Measurements from ENCODE around the gene HLF.
A peak's percentile ranks its signal among the peaks of the same experiment; 100 is the strongest.

Gene HLF, protein sequence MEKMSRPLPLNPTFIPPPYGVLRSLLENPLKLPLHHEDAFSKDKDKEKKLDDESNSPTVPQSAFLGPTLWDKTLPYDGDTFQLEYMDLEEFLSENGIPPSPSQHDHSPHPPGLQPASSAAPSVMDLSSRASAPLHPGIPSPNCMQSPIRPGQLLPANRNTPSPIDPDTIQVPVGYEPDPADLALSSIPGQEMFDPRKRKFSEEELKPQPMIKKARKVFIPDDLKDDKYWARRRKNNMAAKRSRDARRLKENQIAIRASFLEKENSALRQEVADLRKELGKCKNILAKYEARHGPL

DNA sequence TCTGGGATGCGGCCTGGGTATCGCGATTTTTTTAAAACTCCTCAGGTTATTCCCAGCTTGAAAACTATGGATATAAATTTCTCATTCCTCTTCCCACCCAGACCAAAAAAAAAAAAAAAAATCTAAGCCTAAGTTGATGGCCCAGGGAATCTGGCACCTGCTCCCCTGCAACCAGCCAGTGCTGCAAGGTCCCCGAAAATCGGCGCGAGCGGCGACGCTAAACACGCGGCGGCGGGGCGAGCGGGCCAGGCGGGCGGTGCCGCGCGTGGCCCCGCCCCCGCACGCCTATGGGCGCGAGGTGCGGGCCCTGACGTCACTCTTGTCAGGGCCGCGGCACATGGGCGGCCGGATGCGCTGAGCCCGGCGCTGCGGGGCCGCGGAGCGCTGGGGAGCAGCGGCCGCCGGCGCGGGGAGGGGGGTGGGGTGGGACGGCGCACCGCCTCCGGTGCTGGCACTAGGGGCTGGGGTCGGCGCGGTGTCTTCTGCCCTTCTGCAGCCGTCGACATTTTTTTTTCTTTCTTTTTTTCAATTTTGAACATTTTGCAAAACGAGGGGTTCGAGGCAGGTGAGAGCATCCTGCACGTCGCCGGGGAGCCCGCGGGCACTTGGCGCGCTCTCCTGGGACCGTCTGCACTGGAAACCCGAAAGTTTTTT lies at the start of gene HLF:
Gene HLF, plus strand, starts transcription at position 316 of the 654 bp plus-strand sequence. CDS start 525 bp downstream, outside the sequence.
- DNase-seq = peak; percentile 19

DNA sequence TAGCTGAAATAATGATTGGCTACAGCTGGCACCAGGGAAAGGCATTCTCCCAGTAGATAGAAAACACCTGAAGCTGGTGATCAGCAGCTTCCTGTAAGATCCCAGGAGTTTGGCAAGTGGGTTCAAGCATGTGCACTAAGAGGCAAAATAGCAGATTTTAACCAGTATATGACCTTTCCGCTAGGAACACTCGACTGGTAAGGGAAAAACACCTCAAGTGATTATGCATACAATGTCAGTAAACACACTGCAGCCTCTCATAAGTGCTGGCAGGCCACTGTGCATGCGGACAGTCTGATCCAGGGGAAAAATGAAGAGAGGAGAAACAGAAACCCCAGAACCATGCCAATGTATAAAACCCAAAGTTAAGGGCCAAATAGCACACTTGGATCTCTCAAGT lies 49.0 kb upstream of the HLF start:
- no peak for DNase-seq

DNA sequence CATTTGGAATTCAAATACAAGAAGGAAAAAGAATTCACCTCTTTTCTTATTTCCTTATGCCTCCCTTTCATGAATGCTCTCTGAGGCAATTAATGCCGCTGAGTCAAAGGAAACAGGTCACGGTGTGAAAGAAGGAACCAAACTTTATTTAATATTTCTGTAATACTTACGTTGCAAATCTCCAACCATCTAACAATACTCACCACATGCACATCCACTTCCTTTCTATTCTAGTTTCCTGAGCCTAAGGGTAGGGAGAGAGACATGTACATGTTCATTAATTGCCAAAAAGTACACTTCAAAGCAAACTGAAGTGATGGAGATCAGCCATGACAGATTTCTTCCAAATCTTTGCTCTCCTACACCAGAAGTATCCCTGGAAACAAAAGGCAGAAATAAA lies 47.9 kb upstream of the HLF start:
- DNase-seq = no peak

DNA sequence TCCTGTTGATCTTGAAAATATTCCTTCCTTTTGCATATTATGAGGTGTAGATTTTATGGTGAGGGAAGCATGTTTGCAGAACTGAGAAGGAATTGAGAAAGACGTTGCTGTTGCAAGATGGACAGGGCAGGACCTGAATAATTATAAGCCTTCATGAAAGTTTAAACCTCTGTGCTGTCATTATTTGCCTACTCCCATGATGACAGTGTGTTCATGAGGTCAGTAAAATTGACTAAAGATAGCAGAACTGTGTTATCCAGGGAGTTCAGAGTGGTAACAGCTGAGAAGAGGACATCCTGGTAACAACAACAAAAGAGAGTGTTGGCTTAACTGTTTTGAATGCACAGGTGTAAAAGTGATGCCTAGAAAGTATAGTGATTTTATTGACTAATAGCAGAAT lies 45.3 kb upstream of the HLF start:
- DNase-seq = no peak

DNA sequence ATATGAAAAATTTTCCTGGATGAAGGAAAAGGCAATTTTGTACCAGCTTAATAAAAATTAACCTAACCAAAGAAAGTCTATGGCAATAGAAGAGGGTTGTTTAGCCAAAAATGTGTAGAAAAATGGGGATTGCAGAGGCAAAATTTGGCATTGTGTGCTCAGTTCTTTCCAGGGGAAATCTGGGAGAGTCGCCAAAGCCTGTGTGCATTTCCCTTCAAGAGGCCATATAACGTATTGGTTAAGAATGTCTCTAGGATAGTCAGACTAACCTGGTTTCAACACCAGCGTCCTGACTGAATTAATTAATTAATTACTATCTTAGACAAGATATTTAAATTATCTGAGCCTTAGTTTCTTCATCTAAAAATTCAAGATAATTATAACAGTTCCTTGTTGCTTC lies 44.8 kb upstream of the HLF start:
- DNase-seq = no peak

DNA sequence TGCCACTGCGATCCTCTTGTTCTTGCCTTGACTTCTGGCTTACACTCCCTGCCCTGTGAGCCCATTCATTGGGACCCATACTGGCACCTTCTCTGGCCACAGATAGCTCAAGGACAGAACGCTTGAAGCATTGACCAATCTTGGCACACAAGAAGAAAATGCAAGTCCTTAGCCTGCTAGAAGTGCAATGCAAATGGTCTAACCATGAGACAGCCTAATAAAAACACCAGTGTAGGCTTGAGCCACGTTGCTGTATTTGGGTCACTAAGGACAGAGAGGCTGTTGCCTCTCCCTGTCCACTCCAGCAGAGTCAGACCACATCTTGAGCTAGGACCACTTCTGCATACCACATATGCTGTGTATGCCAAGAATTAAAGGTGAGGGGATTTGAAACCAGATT lies 41.2 kb upstream of the HLF start:
- DNase-seq = no peak

DNA sequence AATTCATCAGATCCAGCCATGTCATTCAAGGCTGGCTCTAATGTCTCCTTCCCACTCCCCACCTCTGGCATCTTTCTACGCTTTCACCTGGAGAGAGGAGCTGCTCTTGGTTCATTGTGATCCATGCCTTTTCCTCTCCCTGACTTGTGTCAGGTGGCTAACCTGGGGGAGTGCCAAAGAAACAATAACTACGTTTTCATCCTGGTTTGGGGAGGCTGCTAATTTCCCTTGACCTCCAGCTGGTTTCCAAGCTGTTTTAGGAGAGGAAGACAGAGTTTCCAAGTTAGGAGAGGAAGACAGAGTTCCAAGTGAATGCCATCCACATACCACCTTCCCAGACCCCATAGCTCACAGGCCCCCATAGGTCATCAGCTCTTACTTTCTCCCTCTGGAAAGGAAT lies 40.0 kb upstream of the HLF start:
- no peak for DNase-seq

DNA sequence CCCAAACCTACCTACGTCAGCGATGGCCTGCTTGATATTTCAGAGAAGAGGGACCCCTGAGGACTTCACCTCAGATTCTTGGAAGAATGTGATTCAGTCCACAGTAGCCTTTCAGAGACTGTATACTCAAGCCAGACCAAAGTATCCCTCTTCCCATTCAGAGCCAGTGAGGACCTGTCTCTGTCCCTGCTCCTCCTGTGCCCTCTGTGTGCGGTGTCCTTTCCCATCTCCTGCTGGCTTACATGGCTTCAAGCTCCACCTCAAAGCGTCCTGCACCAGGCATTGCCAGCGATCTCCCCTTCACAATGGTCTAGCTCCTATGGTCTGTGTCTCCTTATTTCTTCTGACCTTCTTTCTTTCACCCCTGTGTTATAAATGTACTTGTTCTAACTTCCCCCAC lies 39.5 kb upstream of the HLF start:
- no peak for DNase-seq

DNA sequence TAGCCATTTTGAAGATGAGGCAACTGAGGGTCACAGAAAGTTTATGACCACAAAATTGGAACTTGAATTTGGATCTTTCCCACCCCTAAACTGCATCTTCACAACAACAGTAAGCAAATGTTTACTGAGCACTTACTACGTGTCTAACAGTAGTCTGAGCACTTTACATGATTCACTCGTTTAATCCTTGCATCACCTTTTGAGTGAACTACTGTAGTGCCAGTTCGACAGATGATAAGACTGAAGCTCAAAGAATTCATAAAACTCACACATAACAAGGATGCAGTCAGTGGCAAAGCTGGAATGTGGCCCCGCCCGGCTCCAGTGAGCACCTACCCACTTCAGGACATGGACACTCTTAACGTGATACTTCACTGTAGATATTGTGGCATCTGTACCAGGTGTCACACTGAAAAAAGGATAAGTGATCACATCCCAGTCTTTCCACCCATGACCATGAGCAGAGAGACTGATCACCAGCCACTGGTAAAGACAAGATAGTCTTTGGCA lies 36.0 kb upstream of the HLF start:
- DNase-seq = no peak

DNA sequence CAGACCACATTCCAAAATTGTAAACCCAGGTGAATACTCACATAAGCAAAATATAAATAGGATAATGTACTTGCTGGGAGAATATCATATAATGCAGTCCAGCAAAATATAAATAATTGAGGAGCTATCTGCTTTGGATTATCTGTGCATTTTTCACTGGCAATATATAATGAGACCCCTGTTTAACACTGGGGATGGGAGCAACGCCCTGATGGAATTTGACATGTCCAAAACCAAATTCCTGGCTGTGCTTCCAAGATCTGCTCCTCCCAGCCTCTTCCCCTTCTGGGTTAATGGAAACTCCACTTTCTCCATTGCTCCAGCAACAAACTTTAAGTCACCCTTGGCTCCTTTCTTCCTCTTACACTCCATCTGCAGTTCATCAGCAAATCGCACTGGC lies 35.5 kb upstream of the HLF start:
- no peak for DNase-seq

DNA sequence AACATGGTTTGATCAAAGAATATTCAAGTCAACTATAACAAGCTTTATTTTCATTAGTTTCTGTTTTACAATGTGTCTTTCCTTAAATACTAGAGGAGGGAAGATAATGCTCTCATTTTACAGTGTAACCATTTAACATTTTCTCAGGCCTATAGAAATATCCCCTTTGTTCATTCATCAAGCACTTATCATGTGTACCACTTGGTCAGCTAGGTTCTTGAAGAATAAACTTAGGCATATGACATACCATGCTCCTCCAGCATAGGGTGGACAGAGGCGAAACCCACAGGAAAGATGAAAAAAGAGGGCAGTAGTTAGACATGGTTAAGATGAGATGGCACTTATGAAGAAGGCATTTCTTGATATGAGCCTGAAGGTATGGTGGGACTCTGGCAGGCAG lies 34.0 kb upstream of the HLF start:
- no peak for DNase-seq

DNA sequence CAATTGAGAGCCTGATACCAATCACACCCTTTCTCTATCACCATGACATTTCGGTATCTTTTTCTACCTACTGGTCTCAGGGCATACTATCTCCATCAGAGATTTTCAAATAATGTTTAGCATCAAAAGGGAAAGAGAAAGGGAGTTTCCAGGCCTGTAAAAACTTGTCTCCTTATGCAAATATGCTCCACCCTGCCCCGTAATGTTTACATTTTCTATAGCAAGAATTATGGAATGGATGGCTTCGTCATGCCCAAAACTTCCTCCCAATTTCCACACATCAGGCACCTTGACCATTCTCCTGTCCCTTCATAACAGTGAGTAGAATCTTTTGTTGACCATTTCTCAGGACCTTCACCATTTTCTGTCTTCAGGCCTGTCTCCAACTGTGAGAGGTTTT lies 30.9 kb upstream of the HLF start:
- no peak for DNase-seq

DNA sequence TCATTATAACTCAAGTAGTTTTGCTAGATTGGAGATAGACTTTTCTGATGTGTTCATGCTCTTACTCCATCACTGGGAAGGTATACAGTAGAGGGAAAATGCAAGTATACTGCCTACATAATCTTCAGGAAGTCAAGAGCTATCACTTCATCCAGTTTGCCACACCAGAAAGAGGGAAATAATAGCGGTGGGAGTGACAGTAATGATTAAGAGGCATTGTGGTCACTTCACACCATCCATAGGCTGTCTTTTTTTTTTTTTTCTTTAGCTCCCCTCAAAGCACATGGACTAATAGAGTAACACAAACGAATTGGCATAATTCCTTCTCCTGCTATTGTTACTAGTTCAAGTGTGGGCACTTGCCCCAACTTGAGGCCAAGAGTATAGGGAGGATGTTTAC lies 28.4 kb upstream of the HLF start:
- no peak for DNase-seq

DNA sequence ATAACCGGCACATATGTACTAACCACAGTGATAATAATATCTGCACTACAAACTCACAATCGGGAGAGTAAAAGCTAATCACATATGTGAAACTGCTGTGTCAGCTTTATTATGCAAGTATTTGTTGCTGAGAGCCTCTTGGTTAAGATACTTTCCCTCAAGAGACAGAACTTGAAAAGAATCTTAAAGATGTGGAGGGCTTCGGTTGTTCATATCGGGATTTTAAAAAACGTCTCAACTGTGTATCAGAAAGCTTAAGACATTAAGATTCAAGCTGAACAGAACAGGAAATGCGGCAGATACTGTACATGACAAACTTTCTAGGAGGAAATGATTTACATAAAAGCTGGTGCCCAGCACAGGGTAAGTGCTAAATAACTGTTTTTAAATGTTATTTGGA lies 27.5 kb upstream of the HLF start:
- DNase-seq = no peak

DNA sequence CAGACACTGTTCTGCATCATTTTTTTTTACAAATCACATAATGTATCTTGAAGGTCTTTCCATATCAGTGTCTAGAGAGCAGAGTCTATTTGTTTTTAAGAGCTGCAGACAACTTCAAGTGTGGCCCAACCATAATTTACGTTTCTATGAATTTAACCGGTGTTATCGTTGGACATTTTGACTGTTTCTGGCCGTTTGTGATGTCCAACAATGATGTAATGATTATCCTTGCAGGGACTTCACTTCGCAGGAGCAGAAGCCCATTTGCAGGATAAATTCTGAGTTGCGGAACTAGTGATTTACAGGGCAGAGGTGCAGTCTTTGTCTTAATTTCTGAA lies 26.9 kb upstream of the HLF start:
- no peak for DNase-seq

DNA sequence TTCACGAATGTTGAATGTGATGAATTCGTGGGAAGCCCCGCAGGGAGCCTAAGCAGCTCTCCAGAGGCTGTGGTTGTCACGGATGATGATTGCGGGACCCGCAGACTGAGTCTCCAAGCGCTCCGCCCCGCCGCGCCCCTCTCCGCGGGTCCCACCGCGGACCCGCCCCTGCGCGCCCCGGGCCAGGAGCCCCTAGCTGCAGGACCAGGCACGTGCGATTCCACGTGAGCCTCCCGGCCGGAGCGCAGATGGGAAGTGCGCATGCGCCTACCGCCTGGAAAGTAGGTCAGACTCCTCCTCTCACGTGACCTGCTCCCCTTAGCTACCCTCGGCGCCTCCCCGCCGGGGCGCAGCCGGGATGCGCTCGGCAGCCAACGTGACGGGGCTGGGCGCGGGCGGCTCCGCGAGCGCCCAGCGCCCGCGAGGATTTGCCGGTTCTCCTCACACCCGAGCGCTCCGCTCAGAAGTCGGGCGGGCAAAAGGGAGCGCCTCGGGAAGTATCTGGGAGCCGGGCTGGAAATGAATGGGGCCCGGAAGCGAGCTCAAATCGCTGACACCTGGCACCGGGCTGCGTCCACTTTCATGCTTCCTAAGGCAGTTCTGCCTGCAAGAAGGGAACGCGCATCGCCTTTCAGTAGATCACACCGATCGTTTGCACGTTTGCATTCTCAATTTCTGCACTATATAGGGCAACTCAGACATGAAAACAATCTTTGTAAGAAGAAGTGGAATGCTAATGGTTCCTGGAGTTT lies 26.4 kb upstream of the HLF start:
- peak; percentile 61 for DNase-seq

DNA sequence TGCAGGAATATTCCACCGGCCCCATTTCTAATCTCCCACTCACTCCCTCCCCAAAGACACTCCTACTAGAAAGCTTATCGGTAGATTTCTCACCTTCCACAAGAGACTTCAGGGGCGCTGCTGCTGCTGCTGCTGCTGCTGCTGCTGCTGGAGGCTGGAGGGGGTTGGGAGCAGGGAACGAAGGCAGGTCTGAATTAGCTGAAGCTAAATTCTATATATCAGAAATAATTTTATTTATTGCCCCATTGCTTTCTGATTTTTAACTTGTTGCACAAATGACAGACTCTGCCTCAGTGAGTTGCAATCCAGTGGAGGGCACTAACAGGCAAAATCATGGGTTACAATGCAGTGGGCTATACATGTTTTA lies 25.8 kb upstream of the HLF start:
- DNase-seq = no peak

DNA sequence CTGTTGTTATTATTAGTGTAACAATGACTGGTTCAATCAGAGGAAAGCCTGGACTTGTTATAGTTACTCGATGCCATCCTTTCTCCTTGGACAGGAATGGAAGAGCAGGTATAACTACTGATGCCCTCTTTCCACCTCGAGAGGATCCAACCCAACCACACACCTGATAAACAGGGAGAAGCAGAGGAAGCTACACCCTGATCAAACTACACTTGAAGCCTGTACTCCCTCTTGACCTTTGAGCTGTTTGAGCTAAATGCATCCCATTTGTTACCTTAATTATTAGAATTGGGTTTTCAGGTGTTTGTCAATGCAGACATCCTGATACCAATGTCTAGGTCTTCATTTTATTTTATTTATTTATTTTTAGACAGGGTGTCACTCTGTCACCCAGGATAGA lies 23.7 kb upstream of the HLF start:
- DNase-seq = no peak

DNA sequence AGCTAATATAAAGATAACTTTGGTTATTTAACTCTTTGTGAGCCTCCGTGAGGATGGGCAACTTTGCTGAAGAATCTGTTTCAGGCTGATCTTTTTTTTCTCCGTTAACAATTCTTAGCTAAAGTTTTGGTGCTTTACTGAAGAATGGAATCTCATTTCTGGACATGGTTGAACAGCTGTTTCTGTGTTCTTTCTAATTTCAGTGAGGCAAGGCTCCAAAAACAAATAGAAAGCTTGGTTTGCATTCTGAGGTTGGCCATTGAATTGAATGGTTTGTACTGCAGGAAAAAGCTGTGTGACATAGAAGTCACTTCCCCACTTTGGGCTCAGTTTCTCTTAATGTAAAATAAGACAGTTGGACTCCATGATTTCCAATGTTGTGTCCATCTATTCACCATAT lies 22.3 kb upstream of the HLF start:
- no peak for DNase-seq

DNA sequence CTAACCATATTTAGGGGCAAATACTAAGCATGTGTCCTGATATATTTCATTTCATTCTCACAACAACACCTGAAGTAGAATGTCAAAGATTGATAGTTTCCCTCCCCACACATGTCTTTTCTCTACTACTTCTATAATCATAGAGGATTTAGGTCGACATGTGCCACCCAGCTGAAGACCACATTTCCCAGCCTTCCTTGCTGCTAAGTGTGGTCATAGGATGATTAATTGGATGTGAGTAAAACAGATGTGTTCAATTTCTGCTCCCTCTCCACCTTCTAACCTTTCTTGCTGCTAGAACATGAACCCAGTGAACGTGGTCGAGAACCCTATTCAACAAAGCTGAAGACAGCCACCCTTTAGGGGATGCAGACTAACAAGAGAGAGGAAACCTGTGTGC lies 18.8 kb upstream of the HLF start:
- DNase-seq = no peak

DNA sequence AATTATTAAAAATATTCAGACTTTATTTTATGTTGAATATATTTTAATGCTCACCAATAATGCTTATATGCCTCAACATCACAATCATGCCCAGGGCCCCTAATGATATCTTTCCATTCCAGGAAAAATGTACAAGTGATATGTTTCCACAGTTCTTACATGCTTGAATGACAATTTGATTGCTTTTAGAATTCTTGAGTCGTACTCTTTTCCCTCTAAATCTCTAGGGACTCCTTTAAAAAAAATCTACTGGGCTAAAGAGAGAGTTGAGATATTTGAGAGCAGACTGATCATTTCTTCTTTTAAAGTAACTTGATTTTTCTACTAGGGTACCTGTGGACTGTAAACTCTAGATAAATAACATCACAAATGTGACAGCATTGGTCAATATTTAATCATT lies 18.2 kb upstream of the HLF start:
- no peak for DNase-seq

DNA sequence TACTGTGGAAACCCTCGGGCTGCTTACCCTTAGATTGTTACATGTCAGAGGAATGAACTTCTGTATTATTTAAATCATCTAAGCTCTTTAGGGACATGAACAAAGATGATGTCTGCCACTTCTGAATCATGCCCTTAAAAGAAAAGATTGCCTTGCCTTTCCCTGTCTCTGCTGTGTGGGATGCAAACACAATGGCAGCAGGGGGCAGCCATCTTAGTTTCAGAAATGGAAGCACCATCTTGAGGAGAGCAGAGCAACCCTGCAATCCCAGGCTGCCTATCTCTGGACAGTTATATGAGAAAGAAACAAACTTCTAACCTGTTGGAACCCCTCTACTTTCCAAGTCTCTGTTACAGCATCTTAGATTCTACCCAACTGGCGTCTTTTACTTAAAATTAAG lies 16.7 kb upstream of the HLF start:
- DNase-seq = no peak

DNA sequence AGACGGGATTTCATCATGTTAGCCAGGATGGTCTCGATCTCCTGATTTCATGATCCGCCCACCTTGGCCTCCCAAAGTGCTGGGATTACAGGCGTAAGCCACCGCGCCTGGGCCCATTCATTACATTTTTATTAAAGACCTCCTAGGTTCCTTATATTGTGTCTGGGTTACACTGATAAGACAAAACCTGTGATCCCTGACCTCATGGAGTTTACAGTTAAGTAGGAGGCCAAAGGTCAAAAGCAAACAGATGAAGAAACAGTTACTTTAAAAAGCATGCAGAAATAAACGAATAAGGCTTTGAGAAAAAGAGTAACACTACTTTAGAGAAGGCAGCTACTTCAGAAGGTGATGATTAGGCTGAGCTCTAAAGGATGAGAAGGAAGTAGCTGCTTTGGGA lies 14.9 kb upstream of the HLF start:
- DNase-seq = no peak

DNA sequence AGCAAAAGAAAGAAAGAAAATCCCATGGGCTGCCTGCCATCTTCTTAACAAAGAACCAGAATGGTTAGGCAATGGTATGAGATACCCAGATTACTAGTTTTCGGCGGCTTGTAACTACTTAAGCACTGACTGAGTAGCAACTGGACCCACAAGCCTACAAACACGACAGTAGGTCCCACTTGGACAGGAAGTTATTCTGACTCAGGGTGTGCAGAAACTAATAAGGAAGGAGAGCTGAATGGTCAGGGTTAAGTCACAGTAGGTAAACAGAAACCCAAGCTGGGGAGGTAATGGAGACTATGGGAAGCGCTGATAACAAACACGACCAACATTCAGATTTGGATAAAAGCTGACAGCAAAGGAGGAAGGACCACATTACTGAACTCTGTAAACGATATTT lies 10.4 kb upstream of the HLF start:
- DNase-seq = no peak
